Caki2 (cell line): ENCODE measurements around the gene TPCN1. TPM values are rescaled to one million over a fixed set of nuclear protein-coding genes. Genes with fewer than 3 reads are reported as not detected.

Experiments
- DNase-seq: peaks from one replicate; pipeline ENCODE4 v3.0.0-alpha.2; 2015; ENCODE audit warnings: low read depth
- in situ Hi-C: cut with HindIII; loops from 2 replicates; pipeline ENCODE4 v1.10.0; 2016; ENCODE audit warnings: low sequenced_read_pairs, low pct_unique_long_range_greater_than_20kb, mixed read lengths
- total RNA-seq: library from RNA; depleted of rRNA; stranded (reverse); fragments of >200 nt; shearing (Covaris generic); gene quantifications from 2 replicates; pipeline ENCODE4 v1.2.3, GENCODE V29; 2014; ENCODE audit warnings: low replicate concordance; rRNA removed

The TPCN1 gene
- total RNA-seq, 1 experiment from 2014 or later: 16.4 TPM

- DNase-seq: peak; percentile 70
- in situ Hi-C loops: no loop called here
Measured at GRCh38 chr12:113334786-113335539, 113.7 kb downstream of the TPCN1 start, which contains the start of gene SLC8B1. Gene SLC8B1 (minus strand): TSS chr12:113335109. CDS start chr12:113332878, 2,231 bp downstream.

GRCh38 chr12:113339540-113339939, 118.3 kb downstream of the TPCN1 start:
- DNase-seq: no peak
- in situ Hi-C loops: no loop called here

- in situ Hi-C loops: no loop called here
- no peak for DNase-seq
Measured at GRCh38 chr12:113340061-113340460, 118.8 kb downstream of the TPCN1 start.

GRCh38 chr12:113341535-113341934, 120.3 kb downstream of the TPCN1 start:
- in situ Hi-C loops: no loop called here
- no peak for DNase-seq

GRCh38 chr12:113345318-113345717, 124.1 kb downstream of the TPCN1 start:
- DNase-seq: no peak
- in situ Hi-C loops: no loop called here

- DNase-seq: no peak
- in situ Hi-C loops: no loop called here
Measured at GRCh38 chr12:113346353-113346752, 125.1 kb downstream of the TPCN1 start.

GRCh38 chr12:113347107-113347506, 125.8 kb downstream of the TPCN1 start:
- in situ Hi-C loops: no loop called here
- no peak for DNase-seq

- in situ Hi-C loops: no loop called here
Measured at GRCh38 chr12:113347892-113348291, 126.6 kb downstream of the TPCN1 start.

More at GRCh38 chr12:113347892-113348291, 126.6 kb downstream of the TPCN1 start:
- DNase-seq: no peak

Other genes starting within 250 kb of the TPCN1 start
- gene OAS2, start 242.9 kb upstream of the TPCN1 start, total RNA-seq: 0.30 and 1.0 TPM in 2 replicates
- not detected in 2 replicates for gene DTX1, start 164.7 kb upstream of the TPCN1 start, total RNA-seq
- gene RASAL1, start 85.7 kb upstream of the TPCN1 start, total RNA-seq: 29.3 and 65.1 TPM in 2 replicates
- gene CFAP73, start 71.7 kb upstream of the TPCN1 start, total RNA-seq: 5.4 and 6.2 TPM in 2 replicates
- 48.3 and 57.9 TPM in 2 replicates for gene DDX54, start 36.0 kb upstream of the TPCN1 start, total RNA-seq
- 37.1 and 53.0 TPM in 2 replicates for gene RITA1, start 35.7 kb upstream of the TPCN1 start, total RNA-seq
- gene SLC8B1, start 113.6 kb downstream of the TPCN1 start, total RNA-seq: 18.5 and 20.2 TPM in 2 replicates
- gene PLBD2, start 137.1 kb downstream of the TPCN1 start, total RNA-seq: 10.1 and 12.6 TPM in 2 replicates
- not detected in 2 replicates for gene SDS, start 182.4 kb downstream of the TPCN1 start, total RNA-seq
- gene SDSL, start 200.9 kb downstream of the TPCN1 start, total RNA-seq: 32.2 and 48.2 TPM in 2 replicates